Fibroblast of the aortic adventitia (primary cell): Measurements from ENCODE around the gene PRSS21. TPM values are rescaled to one million over a fixed set of nuclear protein-coding genes. Genes with fewer than 3 reads are reported as not detected.

Source experiments
- DNase-seq: peaks from one replicate; pipeline ENCODE4 v3.0.0-alpha.2; 2010; ENCODE audit warnings: low read depth
- H3K4me3 ChIP-seq: 2 replicates; pipeline ENCODE4 v1.5.1; 2011; ENCODE audit warnings: low read depth, mild to moderate bottlenecking, control low read depth, low read length, moderate library complexity
- total RNA-seq: library from RNA; depleted of rRNA; stranded (reverse); fragments of >200 nt; gene quantifications from 2 replicates; pipeline ENCODE4 v1.2.3, GENCODE V29; 2012; ENCODE audit warnings: low replicate concordance
- TF ChIP-seq, protein P1 (sequence below): IDR thresholded peaks from 2 replicates; pipeline ENCODE4 v1.5.1; 2011; ENCODE audit warnings: mild to moderate bottlenecking, low read length, control low read depth, inconsistent platforms; ENCODE audit not compliant: insufficient read depth

Gene PRSS21
- total RNA-seq, 1 donor: 0.27 TPM

DNA sequence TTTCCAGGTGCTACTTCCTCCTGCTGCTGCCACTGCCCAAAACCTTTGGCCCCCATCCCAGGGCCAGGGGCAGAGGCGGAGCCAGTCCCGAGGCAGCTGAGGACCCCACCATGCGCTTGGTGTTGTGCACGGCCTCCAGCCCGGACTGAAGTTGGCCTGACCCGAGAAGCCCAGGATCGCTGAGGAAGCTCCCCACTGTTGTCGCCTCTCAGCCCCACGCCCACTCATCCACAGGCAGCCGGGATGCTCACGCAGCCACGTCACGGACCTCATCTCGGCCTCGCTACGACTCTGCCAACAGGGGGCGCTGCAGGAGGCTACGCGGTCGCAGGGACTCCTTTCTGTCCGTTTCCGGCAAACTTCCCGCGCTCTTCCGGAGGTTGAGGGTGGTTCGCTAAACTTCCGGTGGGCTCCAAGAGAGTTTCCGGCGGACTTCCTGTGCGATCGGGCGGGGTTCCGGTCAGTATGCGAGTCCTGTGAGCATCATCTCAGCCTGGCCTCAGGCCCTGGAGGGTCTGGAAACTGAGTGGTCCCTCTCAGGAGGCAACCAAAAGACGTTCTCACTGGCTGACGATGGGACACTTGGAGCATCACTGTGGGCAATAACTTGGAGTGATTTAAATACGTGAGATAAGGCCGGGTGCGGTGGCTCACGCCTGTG, 25.4 kb downstream of the PRSS21 start:
- TF ChIP-seq, protein P1, sequence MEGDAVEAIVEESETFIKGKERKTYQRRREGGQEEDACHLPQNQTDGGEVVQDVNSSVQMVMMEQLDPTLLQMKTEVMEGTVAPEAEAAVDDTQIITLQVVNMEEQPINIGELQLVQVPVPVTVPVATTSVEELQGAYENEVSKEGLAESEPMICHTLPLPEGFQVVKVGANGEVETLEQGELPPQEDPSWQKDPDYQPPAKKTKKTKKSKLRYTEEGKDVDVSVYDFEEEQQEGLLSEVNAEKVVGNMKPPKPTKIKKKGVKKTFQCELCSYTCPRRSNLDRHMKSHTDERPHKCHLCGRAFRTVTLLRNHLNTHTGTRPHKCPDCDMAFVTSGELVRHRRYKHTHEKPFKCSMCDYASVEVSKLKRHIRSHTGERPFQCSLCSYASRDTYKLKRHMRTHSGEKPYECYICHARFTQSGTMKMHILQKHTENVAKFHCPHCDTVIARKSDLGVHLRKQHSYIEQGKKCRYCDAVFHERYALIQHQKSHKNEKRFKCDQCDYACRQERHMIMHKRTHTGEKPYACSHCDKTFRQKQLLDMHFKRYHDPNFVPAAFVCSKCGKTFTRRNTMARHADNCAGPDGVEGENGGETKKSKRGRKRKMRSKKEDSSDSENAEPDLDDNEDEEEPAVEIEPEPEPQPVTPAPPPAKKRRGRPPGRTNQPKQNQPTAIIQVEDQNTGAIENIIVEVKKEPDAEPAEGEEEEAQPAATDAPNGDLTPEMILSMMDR: peak; percentile 39
- DNase-seq: peak; percentile 10
- H3K4me3 ChIP-seq: no peak overlapping the region

DNA sequence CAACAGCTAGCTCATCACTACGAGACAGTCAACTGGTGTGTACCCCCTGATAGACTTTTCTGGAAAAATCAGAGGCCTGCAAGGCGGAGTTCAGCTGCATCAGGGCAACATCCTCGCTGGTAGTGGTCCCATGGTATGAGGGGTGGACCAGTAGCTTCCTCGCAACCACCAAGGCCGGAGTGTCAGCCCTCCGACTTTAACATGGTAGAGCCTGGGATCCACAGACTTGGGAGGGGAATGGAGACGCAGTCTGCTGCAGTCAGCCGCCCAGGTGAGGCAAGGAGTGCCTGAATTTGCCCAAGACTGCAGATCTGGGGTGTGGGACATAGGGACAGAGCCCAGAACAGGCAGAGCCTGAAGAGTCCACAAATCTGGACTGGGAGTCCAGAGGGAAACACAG, 26.5 kb downstream of the PRSS21 start:
- no peak for DNase-seq
- TF ChIP-seq, protein P1: no peak

DNA sequence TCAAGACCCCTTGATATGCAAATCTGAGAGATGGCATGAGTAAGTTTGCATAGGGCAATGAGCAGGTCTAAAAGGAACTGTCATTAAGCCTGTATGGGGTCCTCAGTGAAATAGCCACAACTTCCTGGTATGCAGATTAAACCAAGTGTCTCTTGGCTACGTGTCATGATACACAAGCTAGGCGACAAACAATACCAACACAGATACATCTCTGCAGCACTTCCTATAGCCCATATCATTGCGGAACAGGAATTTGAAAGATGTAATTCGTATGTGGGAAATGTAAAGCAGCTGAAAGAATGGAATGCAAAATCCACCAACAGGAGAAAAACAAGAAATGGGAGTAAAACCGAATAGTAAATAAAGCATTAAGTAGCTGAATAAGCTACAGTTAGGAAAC, 28.1 kb downstream of the PRSS21 start:
- TF ChIP-seq, protein P1: no peak

More for the DNA sequence above, 26.5 kb downstream of the PRSS21 start:
- H3K4me3 ChIP-seq: no peak overlapping the region

DNA sequence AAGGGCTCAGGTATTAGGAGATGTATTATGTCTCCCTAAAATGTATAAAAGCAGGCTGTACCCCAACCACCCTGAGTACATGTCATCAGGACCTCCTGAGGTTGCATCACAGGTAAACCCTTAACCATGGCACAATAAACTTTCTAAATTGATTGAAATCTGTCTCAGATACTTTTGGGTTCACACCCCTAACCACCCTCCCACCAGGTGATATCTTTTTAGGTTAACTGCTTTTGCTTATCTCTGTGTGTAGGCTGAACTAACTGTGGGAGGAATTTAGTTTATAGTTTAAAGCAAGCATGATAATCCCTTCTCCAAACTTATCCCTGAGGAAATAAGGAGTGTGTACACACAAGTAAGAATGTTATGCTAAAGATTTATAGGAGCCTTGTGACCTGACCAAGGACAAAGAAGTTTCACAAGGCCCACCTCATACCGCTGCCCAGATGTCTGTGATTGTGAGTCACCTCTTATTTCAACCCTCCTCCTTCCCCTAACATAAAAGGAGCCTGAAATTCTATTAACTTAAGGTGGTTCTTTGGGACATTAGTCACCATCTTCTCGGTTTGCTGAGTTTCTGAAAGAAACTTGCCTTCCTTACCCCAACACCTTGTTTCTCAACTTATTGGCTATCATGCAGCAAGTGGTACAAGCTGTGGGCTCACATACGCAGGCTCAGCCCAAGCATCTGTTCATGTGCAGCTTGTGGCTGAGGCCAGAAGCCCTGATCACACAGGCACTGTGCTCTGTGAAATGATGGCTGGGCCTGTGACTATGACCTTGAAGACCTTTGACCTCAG, 29.7 kb downstream of the PRSS21 start:
- TF ChIP-seq, protein P1: no peak
- no peak overlapping the region for H3K4me3 ChIP-seq

More for the DNA sequence above, 28.1 kb downstream of the PRSS21 start:
- no peak for DNase-seq
- no peak overlapping the region for H3K4me3 ChIP-seq

DNA sequence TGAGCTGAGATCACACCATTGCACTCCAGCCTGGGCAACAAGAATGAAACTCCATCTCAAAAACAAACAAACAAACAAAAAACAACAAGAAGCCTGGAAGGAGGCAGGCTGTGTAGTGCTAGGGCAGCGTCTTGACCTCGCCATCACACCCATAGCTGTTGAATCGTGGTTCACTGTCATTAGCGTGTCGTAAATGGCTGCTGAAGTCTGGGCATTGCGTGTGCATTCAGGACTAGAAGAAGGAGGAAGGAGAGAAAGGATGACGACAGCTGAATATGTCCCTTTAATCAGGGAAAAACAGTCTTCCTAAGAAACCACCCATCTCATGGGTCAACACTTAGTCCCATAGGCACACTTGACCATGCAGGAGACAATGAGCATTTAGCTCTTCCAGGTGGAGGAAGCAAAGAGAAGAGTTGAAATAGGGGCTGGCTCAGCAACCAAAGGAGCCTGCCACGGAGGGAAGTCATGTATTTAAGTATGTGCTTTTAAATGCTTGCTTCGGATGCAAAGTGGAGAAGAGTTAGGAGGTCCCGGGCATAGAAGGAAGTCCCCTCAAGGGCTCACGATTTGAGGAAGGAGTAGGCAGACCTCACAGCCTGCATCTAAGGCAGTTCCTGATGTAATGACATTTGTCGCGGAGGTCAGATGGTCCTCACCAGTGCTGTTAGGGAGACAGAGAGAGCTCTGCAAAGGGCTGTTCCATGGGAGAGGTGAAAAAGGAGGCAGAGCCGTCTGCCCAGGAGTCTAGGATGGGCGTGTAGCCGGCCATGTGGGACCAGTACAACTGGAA, 32.1 kb downstream of the PRSS21 start:
- no peak overlapping the region for H3K4me3 ChIP-seq
- TF ChIP-seq, protein P1: no peak
- no peak for DNase-seq

More for the DNA sequence above, 29.7 kb downstream of the PRSS21 start:
- peak; percentile 64 for DNase-seq

DNA sequence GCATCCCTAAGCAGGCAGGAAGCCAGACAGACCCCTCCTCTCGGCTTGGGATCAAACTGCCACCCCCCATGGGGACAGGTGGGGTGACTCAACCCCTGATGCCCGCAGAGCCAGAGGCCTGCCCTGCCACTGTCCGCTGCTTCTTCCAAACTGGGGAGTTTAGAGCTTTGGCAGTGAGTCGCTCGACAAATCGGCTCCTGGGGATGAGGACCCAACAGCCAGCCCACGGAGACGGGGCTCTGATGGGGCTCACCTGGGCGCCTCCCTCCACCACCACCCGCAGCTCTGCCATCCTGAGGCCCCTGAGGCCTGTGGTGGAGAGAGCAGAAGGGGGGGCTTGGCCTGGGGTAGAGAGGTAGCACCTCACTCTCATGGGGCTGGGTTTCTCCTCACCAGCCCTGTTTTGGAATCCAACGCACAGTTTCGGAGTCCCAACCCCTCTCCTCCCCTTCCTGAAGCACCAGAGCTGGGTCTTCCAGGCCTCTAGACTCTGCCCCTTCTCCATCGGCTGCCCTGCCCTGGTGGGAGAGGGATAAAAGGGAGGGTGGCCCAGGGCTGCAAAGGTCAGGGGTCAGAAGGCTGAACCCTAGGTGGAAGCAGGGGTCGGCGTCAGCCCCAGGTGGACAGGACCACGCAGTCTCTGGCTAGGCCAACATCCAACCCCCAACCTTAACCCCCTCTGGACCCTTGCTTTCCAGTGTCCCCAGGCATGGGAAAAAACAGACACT, 35.1 kb downstream of the PRSS21 start:
- TF ChIP-seq, protein P1: no peak
- no peak overlapping the region for H3K4me3 ChIP-seq
- no peak for DNase-seq
